ENCODE measurements around the gene ERCC4. TPM values are rescaled to one million over a fixed set of nuclear protein-coding genes. Genes with fewer than 3 reads are reported as not detected.

The ERCC4 gene
- total RNA-seq, 1 experiment from 2014 or later, result 7.1 TPM

DNA sequence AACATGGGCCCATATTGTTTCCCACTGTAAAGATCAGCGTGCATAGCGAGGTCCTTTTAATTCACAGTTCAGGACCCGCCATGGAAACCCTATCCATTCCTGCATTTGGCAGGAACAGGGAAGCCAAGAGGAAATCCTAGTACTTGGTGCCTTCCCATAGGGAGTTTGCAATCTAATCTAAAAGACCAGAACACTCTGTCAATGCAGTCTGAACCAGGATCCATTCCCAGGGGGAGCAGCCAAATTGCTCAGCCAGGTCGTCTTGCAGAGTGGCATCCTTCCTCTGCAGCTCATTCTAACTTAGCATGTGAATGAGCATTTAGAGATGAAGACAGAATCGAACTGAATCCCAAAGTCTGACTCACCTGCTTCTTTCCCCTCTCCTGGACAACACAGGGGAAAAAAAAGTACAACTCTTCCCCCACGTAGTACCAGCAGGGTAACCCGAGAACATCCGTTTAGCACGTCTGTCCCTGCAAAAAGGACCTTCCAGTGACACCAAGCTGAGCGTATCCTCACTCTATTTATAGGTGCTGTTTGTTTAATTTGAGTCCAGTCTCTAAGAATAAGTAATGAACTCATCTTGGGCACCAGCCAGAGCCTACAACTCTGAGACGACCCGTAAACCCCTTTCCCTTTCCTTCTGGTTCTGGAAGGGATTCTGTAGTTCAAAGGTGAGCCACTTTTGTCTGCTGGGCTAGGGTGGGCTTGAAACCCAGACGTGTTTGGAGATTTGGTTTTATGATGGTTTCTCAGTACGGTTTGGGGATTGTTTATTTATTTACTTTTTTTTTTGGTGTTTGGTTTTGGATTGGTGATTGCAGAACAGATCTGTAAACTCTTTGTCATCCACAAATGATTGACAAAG lies 74.5 kb downstream of the ERCC4 start:
- CTCF ChIA-PET, result no interaction called here

DNA sequence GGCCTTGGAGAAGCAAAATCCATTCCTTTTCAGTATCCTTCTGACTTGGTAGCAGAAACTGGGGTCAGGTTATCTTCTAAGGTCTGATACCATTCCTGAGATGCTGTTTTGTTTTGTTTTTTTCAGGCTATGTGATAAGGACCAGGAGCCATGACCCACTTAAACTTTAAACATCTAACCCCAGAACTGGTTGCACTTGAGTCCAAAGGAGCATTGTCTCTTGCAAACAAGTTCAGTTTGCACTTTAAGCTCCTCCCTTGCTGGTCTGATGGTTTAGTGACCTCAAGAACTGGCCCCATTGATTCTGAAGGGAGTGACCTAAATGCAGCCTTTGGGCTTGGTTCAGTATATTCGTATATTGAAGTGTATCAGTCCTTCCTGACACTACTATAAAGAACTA lies 75.2 kb downstream of the ERCC4 start:
- peaks cover 7% of the 10 kb centered on the region; the same call in 1 of the 2 replicates for H3K4me1 ChIP-seq
- Mint-ChIP-seq H3K36me3 (ENCODE audit: insufficient read depth, unreplicated experiment) (no peaks in the 10 kb centered on the region), H3K4me1 (ENCODE audit: low read depth, unreplicated experiment) (peaks cover 8% of the 10 kb centered on the region), H3K27me3 (ENCODE audit: insufficient read depth, unreplicated experiment) (no peaks in the 10 kb centered on the region), H3K9me3 (ENCODE audit: unreplicated experiment) (no peaks in the 10 kb centered on the region), H3K4me3 (ENCODE audit: unreplicated experiment) (no peak overlapping the region), H3K27ac (ENCODE audit: unreplicated experiment) (no peak overlapping the region)
- H3K27me3 ChIP-seq (replicated peaks; ENCODE audit: control insufficient read depth, insufficient read depth, low read length), result no peaks in the 10 kb centered on the region
- no peaks in the 10 kb centered on the region for H3K9me3 ChIP-seq
- POLR2A ChIA-PET, result no interaction called here
- CTCF ChIA-PET, result no interaction called here
- TF ChIP-seq, protein P1, sequence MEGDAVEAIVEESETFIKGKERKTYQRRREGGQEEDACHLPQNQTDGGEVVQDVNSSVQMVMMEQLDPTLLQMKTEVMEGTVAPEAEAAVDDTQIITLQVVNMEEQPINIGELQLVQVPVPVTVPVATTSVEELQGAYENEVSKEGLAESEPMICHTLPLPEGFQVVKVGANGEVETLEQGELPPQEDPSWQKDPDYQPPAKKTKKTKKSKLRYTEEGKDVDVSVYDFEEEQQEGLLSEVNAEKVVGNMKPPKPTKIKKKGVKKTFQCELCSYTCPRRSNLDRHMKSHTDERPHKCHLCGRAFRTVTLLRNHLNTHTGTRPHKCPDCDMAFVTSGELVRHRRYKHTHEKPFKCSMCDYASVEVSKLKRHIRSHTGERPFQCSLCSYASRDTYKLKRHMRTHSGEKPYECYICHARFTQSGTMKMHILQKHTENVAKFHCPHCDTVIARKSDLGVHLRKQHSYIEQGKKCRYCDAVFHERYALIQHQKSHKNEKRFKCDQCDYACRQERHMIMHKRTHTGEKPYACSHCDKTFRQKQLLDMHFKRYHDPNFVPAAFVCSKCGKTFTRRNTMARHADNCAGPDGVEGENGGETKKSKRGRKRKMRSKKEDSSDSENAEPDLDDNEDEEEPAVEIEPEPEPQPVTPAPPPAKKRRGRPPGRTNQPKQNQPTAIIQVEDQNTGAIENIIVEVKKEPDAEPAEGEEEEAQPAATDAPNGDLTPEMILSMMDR (IDR thresholded peaks at IDR 0.05; ENCODE audit: insufficient read depth in 1 of 2, low read depth in 1 of 2, low read length in 1 of 2, severe bottlenecking in 1 of 2, unreplicated experiment in 1 of 2), result no peak
- H3K36me3 ChIP-seq (ENCODE audit: control insufficient read depth, insufficient read depth, low read length), result no peaks in the 10 kb centered on the region
- no peak for DNase-seq
- H3K4me3 ChIP-seq (ENCODE audit: low read depth, low read length), result no peak overlapping the region
- no TSS peak for BruUV-seq (replicated peaks)
- intact Hi-C loops (cut with micrococcal nuclease; ENCODE audit: unreplicated experiment), result no loop called here

More for the DNA sequence above, 74.5 kb downstream of the ERCC4 start:
- intact Hi-C loops (cut with micrococcal nuclease; ENCODE audit: unreplicated experiment), result no loop called here
- Mint-ChIP-seq H3K36me3 (ENCODE audit: insufficient read depth, unreplicated experiment) (no peaks in the 10 kb centered on the region), H3K27ac (ENCODE audit: unreplicated experiment) (no peak overlapping the region), H3K9me3 (ENCODE audit: unreplicated experiment) (no peaks in the 10 kb centered on the region), H3K27me3 (ENCODE audit: insufficient read depth, unreplicated experiment) (no peaks in the 10 kb centered on the region), H3K4me3 (ENCODE audit: unreplicated experiment) (no peak overlapping the region), H3K4me1 (ENCODE audit: low read depth, unreplicated experiment) (peaks cover 8% of the 10 kb centered on the region)
- H3K36me3 ChIP-seq (ENCODE audit: control insufficient read depth, insufficient read depth, low read length), result no peaks in the 10 kb centered on the region
- no peaks in the 10 kb centered on the region for H3K9me3 ChIP-seq
- H3K4me1 ChIP-seq, result peaks cover 7% of the 10 kb centered on the region; the same call in 1 of the 2 replicates
- POLR2A ChIA-PET, result no interaction called here
- no peak overlapping the region for H3K4me3 ChIP-seq (ENCODE audit: low read depth, low read length)
- no TSS peak for BruUV-seq (replicated peaks)
- TF ChIP-seq, protein P1 (IDR thresholded peaks at IDR 0.05; ENCODE audit: insufficient read depth in 1 of 2, low read depth in 1 of 2, low read length in 1 of 2, severe bottlenecking in 1 of 2, unreplicated experiment in 1 of 2), result no peak
- no peaks in the 10 kb centered on the region for H3K27me3 ChIP-seq (replicated peaks; ENCODE audit: control insufficient read depth, insufficient read depth, low read length)
- DNase-seq, result no peak

- no TSS peak for BruUV-seq (replicated peaks)
These were observed 76.9 kb downstream of the ERCC4 start for GRCh38 chr16:13996778-13997288.

More at GRCh38 chr16:13996778-13997288, 76.9 kb downstream of the ERCC4 start:
- no peaks in the 10 kb centered on the region for H3K36me3 ChIP-seq (ENCODE audit: control insufficient read depth, insufficient read depth, low read length)
- POLR2A ChIA-PET, result interaction anchor here (0.7 kb wide), 1 partner anchor 53 kb away, joined by 12 read pairs; no protein-coding TSS in a partner anchor
- Mint-ChIP-seq H3K27ac (ENCODE audit: unreplicated experiment) (no peak overlapping the region), H3K9me3 (ENCODE audit: unreplicated experiment) (no peaks in the 10 kb centered on the region), H3K4me1 (ENCODE audit: low read depth, unreplicated experiment) (peaks cover 8% of the 10 kb centered on the region), H3K4me3 (ENCODE audit: unreplicated experiment) (no peak overlapping the region), H3K36me3 (ENCODE audit: insufficient read depth, unreplicated experiment) (no peaks in the 10 kb centered on the region), H3K27me3 (ENCODE audit: insufficient read depth, unreplicated experiment) (no peaks in the 10 kb centered on the region)
- H3K4me3 ChIP-seq (ENCODE audit: low read depth, low read length), result no peak overlapping the region
- CTCF ChIA-PET, result interaction anchor here (0.9 to 1.2 kb wide), 2 partner anchors 73 to 77 kb away, joined by 3 to 5 read pairs; partner anchors contain the start of gene ERCC4
- H3K4me1 ChIP-seq, result peaks cover 7% of the 10 kb centered on the region; the same call in 1 of the 2 replicates
- H3K9me3 ChIP-seq, result no peaks in the 10 kb centered on the region
- no peaks in the 10 kb centered on the region for H3K27me3 ChIP-seq (replicated peaks; ENCODE audit: control insufficient read depth, insufficient read depth, low read length)
- DNase-seq, result no peak
- TF ChIP-seq, protein P1 (IDR thresholded peaks at IDR 0.05; ENCODE audit: insufficient read depth in 1 of 2, low read depth in 1 of 2, low read length in 1 of 2, severe bottlenecking in 1 of 2, unreplicated experiment in 1 of 2), result no peak
- intact Hi-C loops (cut with micrococcal nuclease; ENCODE audit: unreplicated experiment), result no loop called here

All from Caco-2 (cell line).